ENCODE measurements around the gene TMED3.

GRCh38 chr15:79292011-79292410 lies 18.9 kb upstream of the TMED3 start:
- TF ChIP-seq CTCF (IDR thresholded peaks at IDR 0.05; ENCODE audit: low read length) = no peak
- TF ChIP-seq EZH2 (IDR thresholded peaks at IDR 0.05; ENCODE audit: borderline replicate concordance, low read length) = no peak
